GM18868 (cell line): ENCODE results near the gene CCDC71L.

Experiments
- ATAC-seq: cut with Tn5 transposase; IDR thresholded peaks from one replicate; pipeline ENCODE4 v1.9.1; 2021; ENCODE audit warnings: mild to moderate bottlenecking, moderate library complexity; ENCODE audit not compliant: unreplicated experiment

CCDC71L gene

DNA sequence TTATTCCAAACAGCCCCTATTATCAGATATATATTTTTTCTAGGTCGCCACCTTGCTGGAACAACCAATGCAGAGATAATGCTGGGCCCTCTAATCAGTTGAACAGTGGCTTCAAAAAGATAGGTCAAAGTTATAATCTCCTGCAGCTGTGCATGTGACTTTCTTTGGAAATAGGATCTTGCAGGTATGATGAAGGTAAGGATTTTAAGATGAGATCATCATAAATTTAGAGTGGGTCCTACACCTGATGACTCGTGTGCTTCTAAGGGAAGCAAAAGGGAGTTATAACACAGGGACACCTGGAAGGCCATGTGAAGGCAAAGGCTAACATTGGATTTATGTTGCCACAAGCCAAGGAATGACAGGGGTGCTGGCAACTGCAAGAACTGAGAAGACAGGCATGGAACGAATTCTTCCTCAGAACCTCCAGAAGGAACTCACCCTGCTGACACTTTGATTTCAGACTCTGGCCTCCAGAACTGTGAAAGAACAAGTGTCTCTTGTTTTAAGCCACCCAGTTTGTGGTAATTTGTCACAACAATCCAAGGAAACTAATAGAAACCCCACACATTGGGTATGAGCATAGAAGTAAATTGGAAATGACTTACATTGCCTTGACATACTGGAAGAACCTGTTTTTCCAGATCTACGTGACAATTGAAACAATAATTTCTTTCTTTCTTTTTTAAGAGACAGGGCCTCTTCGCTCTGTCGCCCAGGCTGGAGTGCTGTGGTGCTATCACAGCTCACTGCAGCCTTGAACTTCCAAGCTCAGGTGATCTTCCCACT, 34.4 kb downstream of the CCDC71L start:
- no peak for ATAC-seq

DNA sequence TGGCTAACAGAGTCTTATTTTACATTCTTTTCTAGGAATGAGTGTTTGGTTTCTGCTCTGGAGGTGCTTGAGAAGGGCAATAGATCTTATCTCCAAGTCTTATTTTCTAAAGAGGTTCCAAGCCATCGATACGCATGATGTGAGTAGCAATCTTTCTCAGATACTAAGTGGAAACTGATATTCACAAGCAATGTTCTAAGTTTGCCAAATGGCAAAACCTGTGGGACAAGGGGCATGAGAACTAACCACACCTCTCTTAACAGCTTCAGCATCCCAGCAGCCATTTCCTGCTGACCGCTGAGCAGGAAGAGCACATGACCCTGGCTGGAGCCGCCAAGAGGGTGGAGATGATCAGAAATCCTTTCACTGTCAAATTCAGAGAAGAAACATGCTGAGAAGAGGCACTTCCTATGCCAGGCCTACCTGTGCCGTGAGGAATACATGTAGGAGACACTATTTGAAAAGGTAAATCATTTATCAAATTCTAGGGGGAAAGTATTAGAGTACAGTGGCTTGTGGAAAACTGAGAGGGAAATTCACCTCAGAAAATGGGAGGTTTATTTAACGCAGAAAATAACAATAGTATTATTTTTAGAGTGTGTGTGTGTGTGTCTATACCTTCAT, 35.2 kb downstream of the CCDC71L start:
- ATAC-seq, result no peak

DNA sequence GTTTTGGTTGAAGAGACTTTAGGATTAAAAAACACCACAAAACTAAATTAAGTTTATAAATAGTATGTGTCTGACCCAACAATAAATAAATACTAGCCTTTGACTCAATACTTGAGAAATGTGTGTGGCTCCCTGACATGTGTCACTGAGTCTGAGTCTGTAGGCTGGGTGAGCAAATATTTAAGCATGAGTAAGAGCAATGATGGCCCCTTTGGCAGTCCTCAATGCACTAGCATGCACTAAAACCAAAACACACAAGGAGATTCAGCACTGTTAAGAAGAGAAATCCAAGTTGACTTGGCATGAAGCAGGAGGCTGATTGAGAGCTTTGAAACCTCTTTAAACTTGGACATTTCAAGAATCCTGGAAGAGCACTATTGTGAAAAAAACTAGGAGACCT, 37.1 kb downstream of the CCDC71L start:
- no peak for ATAC-seq

DNA sequence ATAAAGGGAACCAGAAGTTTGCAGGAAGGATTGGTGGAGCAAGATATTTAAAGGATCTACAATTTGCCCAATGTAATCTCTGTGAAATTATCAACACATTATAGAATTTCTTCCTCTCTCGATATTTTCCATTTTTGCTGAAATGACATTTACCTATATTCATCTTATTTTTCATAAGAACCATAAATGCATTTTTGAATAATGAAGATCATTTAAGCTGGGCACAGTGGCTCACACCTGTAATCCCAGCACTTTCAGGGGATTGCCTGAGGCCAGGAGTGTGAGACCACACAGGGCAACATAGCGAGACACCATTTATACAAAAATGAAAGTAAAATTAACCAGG, 37.7 kb downstream of the CCDC71L start:
- ATAC-seq, result no peak

DNA sequence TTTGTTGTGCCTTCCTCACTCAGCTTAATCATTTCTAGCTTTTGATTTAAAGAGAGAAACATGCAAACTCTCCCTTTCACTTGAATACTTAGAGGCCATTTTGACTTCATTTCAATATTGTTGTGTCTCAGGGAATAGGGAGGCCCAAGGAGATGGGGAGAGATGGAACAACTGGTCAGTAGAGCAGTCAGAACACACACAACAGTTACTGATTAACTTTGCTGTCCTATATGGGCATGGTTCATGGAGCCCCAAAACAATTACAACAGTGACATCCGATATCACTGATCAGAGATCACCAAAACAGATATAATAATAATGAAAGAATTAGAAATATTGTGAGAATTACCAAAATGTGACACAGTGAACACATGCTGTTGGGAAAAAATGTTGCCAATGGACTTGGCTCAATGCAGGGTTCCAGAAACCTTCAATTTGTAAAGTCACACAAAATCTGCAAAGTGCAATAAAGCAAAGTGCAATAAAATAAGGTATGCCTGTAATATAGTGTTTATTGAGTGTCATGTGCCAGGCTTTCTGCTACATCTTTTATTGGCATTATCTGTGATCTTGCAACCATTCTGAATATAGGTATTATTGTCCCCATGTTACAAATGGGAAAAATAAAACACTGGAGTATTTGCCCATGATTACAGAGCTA, 38.2 kb downstream of the CCDC71L start:
- ATAC-seq, result no peak

DNA sequence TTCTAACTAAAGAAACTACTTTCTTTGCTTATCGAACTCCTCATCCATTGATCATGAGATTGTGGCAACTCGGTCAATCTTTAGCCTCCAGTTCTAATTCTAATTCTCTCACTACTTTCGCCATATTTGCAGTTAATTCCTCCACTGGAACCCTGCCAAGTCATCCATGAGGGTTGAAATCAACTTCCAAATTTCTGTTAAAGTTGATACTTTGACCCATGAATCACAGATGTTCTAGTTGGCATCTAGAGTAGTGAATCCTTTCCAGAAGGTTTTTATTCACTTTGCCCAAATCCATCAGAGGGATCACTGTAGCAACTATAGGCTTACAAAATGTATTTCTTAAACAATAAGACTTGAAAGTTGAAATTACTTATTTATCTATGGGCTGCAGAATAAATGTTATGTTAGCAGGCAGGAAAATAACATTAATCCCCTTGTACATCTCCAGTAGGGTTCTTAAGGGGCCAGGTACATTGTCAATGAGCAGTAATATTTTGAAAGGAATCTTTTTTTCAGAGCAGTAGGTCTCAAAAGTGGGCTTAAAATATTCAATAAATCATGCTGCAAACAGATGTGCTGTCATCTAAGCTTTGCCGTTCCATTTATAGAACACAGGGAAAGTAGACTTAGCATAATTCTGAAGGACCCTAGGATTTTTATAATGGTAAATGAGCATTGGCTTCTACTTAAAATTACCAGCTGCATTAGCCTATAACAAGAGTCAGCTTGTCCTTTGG, 39.4 kb downstream of the CCDC71L start:
- no peak for ATAC-seq

DNA sequence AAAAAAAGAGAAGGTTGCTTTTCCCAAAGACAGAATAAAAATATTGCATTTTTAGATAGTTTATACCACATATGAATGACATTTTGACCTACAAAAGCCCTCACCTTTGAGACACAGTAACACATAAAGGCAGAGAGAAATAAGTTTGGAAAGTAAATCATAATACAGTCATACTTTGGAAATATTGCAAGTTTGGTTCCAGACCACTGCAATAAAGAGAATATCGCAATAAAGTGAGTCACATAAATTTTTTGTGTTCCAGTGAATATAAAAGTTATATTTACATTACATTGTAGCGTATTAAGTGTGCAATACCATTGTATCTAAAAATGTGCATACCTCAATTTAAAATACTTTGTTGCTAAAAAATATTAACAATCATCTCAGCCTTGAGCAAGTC, 40.3 kb downstream of the CCDC71L start:
- no peak for ATAC-seq

DNA sequence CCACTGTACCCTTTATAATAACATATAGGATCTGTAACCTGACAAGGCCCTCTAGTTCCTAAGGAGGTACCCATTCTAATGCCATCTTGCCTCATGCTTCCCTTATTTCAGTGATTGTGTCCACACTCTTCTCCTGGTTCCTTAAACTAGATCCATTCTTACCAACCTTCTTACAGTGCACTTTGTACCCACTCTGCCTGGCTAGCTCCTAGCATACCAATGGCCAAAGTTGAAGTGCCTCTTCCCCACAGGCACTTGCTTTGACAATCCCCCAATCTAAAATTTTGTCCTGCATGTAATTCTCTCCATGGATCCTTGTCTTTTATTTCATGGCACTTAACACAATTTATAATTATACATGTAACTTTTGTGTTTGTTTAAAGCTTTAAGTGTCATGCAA, 40.9 kb downstream of the CCDC71L start:
- no peak for ATAC-seq

DNA sequence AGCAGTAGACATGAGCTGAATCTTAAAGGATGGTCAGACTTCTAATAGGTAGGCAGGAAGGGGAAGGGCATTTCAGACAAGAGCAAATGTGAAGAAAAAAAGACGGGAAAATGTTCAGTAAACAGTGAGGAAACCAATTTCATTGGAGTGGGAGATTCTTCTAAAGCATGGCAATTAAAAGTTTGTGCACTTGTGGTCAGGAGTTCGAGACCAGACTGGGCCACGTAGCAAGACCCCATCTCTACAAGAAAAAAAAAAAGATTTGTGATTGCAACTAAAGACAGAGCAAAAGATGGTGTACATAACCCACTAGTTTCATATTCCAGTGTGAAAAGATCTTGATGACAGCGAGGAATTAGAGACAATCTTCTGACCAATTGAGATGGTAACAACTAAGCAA, 41.7 kb downstream of the CCDC71L start:
- ATAC-seq, result no peak

DNA sequence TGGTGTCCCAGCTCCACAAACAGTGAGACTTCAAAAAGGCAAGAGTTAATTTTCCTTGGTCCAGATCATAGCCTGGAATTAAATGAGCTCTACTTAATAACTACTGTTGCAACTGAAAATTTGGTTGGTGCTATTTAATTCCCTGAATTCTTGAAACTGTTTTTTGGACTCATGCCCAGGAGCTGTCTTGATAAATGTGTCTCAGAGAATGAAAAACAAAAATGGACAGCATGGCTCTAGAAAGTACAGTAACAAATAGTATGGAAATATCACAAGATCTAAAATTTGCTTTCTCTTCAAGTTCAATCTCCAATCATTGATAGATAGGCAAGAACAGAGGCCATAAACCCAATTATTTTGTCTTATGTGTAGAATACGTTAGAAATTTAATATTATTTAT, 42.5 kb downstream of the CCDC71L start:
- no peak for ATAC-seq

DNA sequence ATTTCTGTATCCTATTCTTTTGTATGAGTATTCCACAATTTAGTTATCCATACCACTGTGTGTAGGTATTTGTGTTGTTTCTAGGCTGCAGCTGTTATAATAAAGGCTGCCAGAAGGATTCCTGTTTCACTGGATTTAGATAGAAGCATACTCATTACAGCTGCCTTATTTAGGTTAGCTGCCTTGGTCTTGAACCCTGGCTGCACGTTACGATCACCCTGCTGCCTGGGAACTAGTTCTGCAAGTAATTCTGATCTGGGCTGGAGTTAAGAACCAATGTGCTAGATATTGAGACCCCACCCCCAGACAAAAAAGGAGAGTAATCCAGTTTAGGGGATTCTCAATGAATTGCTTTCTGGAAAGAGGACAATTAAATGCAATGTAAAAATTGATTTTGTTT, 43.1 kb downstream of the CCDC71L start:
- ATAC-seq, result no peak

DNA sequence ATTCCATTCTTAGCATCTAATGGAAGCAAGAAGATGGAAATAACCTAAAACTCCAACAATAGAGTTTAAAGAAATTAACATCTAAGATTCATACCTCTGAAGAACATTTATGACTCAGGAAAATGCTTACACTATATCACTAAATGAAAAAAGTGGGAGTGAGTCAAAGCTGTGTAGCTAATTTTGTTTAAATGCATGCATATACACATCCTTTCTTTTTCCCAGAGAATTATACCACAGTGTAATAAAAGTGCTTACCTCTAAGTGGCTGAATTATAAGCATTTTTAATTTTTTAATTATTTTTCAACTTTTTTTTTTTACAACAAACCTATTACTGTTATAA, 44.3 kb downstream of the CCDC71L start:
- no peak for ATAC-seq

DNA sequence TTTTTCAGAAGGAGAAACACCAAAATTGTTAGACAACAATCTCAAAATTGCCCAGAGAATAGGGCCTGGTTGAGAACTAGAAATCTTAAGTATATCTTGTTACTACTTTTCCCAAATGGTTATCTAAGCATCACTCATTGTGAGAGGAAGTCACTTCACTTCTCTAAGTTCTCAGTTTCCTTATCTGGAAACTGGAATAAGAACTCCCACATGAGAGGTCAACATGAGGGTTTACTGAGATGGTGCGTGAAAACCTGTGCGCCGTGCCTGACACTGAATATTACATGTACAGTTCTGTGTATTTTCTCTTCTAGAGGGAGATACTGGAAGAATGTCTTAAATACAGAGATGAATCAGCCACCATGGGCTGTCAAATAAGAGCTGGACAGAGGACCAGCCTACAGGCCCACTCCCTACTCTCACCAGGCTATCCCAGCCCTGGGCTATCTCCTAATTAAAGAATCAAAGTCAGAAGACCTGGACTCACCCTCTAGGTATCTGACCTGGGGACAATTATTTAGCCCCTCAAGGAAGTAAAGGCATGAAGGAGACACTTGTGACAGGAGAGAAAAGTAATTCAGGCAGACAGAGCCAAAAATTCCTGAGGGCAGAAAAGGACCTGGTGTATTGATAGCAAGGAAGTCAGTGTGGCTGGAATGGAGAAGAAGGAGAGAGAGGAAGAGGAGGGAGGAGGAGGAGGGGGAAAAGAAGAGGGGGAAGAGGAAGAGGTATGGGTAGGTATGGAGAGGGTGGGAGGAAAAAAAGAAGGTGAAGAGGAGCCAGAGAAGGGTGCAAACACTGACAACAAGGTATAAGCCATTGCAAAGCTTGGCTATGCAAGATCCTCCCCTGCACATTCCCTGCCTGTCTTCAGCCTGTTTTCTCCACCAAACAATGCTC, 44.9 kb downstream of the CCDC71L start:
- no peak for ATAC-seq

DNA sequence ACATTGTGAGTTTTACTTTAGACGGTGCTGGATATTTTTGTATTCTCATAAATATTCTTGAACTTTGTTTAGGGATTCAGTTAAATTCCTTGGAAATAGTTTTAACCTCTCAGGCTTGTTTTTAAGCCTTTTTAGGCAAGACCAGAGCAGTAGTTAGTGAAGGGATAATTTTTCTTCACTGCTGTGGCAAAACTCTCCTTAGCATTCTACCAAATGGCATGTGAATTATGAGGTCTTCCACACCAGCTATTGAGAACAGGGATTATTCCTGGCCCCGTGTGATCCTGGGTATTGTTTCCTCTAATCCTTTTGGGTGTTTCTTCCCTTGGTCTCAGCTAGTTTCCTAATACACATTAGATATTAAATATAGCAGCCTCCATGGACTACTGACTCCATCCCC, 46.2 kb downstream of the CCDC71L start:
- ATAC-seq, result no peak

DNA sequence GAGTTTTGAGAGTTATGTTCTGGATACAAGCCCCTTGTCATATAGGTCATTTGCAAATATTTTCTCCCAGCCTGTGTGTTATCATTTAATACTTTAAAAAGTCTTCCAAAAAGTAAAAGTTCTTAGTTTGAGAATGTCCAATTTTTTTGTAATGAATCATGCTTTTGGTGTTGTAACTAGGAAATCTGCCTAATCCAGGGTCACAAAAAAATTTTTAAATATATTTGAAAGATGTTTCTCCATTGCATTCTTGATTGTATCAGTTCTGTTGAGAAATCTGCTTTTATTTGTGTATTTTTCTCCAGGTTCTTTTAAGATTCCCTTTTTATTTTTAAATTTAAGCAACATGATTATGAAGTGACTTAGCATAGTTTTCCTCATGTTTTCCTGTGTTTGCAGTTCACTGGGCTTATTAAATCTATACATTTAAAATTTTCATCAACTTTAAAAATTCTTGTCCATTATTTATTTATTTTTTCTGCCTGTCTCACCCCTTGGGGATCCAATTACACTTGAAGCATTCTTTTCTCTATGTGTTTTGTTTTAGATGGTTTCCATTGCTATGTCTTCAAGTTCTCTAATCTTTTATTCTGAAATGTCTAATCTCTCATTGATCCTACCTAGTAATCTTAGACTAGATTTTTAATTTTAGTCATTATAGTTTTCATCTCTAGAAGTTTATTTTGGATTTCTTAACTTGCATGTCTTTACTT, 47.0 kb downstream of the CCDC71L start:
- ATAC-seq, result no peak

DNA sequence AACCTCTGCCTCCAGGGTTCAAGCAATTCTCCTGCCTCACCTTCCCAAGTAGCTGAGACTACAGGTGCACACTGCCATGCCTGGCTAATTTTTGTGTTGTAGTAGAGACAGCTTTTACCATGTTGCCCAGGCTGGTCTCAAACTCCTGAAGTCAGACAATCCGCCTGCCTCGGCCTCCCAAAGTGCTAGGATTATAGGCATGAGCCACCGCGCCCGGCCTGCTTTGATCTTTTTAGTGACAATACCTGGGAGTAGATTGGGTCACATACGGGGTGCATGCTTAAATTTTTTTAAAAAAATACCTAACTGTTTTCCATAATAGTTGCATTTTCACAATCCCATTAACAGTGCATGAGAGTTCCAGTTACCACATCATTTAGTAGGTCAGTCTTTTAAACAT, 47.7 kb downstream of the CCDC71L start:
- no peak for ATAC-seq

DNA sequence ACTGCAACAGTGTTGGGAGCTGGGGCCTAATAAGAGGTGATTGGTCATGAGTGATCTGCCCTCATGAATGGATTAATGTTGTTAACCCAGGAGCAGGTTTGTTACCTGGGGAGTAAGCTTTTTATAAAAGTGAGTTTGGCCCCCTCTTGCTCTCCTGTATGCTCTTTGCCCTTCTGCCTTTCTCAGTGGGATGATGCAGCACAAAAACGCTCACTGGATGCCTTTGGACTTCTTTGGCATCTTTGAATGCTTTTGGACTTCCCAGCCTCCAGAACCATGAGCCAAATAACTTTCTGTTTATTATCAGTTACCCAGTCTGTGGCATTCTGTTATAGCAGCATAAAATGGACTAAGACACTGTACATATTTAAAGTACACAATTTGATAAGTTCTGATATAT, 48.5 kb downstream of the CCDC71L start:
- ATAC-seq, result no peak

DNA sequence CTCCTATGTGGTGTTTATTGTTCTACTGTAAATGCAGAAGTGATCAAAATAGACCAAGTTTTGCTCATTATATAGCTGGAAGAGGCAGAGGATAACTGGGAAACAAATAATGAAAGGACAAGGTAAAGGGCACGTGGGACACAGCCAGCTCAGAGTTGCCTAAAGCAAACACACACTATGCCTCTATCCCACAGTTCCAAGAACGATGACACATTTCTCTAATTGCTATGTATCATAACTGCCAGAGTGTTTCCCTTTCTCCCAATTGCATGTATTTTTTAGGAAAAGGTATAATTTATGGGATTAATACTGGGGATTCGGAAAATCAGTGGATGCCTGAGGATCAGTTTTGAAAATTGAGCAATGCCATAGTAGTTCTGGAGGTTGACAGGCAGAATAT, 49.0 kb downstream of the CCDC71L start:
- ATAC-seq, result no peak

DNA sequence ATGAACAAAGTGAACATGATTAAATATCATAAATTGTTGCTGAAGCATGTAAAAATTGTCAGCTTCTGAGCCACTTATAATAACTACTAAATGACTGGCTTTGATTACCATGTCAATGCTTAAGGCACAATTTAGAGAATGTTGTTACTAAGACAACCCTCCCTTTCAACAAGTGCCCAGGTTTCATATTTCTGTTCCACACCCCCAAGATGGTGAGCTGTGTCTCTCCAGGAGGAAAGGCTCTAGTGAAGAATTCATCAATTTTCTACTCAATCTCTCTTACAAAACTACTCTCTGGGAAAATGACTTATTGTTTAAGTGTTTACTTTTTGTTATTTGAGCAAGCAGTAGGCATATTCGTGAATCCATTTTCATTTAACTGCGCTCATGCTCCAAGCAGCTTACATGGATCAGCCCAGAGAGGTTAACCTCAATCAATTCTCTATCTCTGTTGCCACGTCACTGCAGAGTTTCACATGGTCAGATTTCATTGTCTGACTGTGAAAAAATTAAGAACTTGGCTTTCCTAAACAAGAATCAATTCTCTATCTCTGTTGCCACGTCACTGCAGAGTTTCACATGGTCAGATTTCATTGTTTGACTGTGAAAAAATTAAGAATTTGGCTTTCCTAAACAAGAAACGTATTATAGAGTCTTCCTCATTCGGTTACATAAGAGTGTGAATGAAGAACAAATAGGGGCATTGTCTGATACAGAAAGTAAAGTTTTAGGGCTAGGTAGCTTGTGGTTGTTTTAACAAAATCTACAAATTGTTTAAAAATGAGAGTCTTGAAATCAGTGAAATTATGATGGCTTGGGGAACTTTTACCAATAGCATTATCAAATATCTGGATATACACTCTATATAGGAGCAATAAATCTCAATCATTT, 49.7 kb downstream of the CCDC71L start:
- no peak for ATAC-seq
